Astrocyte of the cerebellum (primary cell): ENCODE results near the gene MYL3.

Source experiments
- DNase-seq: peaks from one replicate; pipeline ENCODE4 v3.0.0-alpha.2; 2011; ENCODE audit warnings: low read depth
- H3K4me3 ChIP-seq: 2 replicates; pipeline ENCODE4 v1.5.1; 2011; ENCODE audit warnings: mild to moderate bottlenecking, low read depth, low read length, moderate library complexity
- CTCF ChIP-seq: IDR thresholded peaks from 2 replicates; pipeline ENCODE4 v1.5.1; 2012; ENCODE audit warnings: low read length, low read depth, moderate library complexity, mild to moderate bottlenecking; ENCODE audit errors: missing control alignments
- in situ Hi-C: cut with HindIII; loops from 2 replicates; pipeline ENCODE4 v1.10.0; 2017; ENCODE audit warnings: low sequenced_read_pairs

The MYL3 gene

GRCh38 chr3:46877406-46878125 lies 14.3 kb upstream of the MYL3 start, which contains the start of gene PTH1R:
Gene PTH1R (plus strand): TSS chr3:46877721. CDS start chr3:46883560, 5,839 bp downstream.
- no peak for TF ChIP-seq CTCF
- DNase-seq, result no peak
- in situ Hi-C loops, result no loop called here
- H3K4me3 ChIP-seq, result no peak within 1 kb of the TSS

- TF ChIP-seq CTCF, result no peak
- DNase-seq, result no peak
- in situ Hi-C loops, result no loop called here
- no peak overlapping the region for H3K4me3 ChIP-seq
These were observed 13.4 kb upstream of the MYL3 start for GRCh38 chr3:46876313-46877300.

GRCh38 chr3:46875560-46875959 lies 12.3 kb upstream of the MYL3 start:
- no peak for TF ChIP-seq CTCF
- no peak overlapping the region for H3K4me3 ChIP-seq
- DNase-seq, result no peak
- in situ Hi-C loops, result no loop called here

GRCh38 chr3:46874430-46874829 lies 11.2 kb upstream of the MYL3 start:
- no peak for DNase-seq
- TF ChIP-seq CTCF, result no peak
- in situ Hi-C loops, result no loop called here
- no peak overlapping the region for H3K4me3 ChIP-seq

- H3K4me3 ChIP-seq, result no peak overlapping the region
- no peak for DNase-seq
- in situ Hi-C loops, result no loop called here
- no peak for TF ChIP-seq CTCF
These were observed 10.3 kb upstream of the MYL3 start for GRCh38 chr3:46873521-46873920.

- TF ChIP-seq CTCF, result no peak
- in situ Hi-C loops, result no loop called here
- DNase-seq, result no peak
- no peak overlapping the region for H3K4me3 ChIP-seq
These were observed 8.0 kb upstream of the MYL3 start for GRCh38 chr3:46871222-46871621.
